HUES48 (cell line): ENCODE data around the gene MAP9.

Experiments used
- H3K27ac ChIP-seq: one replicate; pipeline ENCODE4 v1.7.0; 2013; ENCODE audit warnings: low read depth, low read length, inconsistent platforms
- H3K27me3 ChIP-seq: 2 replicates; pipeline ENCODE4 v1.6.1; 2013; ENCODE audit warnings: mild to moderate bottlenecking, low read length; ENCODE audit not compliant: control insufficient read depth, insufficient read depth
- H3K36me3 ChIP-seq: 2 replicates; pipeline ENCODE4 v1.6.1; 2013; ENCODE audit warnings: low read length; ENCODE audit not compliant: control insufficient read depth, insufficient read depth
- H3K4me1 ChIP-seq: 2 replicates; pipeline ENCODE4 v1.6.1; 2013; ENCODE audit warnings: mild to moderate bottlenecking, low read length; ENCODE audit not compliant: control insufficient read depth, insufficient read depth
- H3K4me3 ChIP-seq: 2 replicates; pipeline ENCODE4 v1.5.1; 2013; ENCODE audit warnings: mild to moderate bottlenecking, low read depth, low read length
- H3K9ac ChIP-seq: 2 replicates; pipeline ENCODE4 v1.6.1; 2013; ENCODE audit warnings: mild to moderate bottlenecking, low read depth, low read length, moderate library complexity
- H3K9me3 ChIP-seq: 2 replicates; pipeline ENCODE4 v1.6.1; 2013; ENCODE audit warnings: low read length; ENCODE audit not compliant: control insufficient read depth, insufficient read depth

Gene MAP9

GRCh38 chr4:155305619-155306018 is 71.1 kb downstream of the MAP9 start:
- Histone ChIP-seq H3K27ac (no peak overlapping the region), H3K4me1 (peaks cover 4% of the 10 kb centered on the region; the same call in 1 of the 2 replicates), H3K4me3 (no peak overlapping the region), H3K9me3 (no peaks in the 10 kb centered on the region), H3K36me3 (no peaks in the 10 kb centered on the region), H3K27me3 (no peaks in the 10 kb centered on the region), H3K9ac (no peak overlapping the region)

GRCh38 chr4:155304375-155304774 is 72.4 kb downstream of the MAP9 start:
- Histone ChIP-seq H3K4me1 (peaks cover 4% of the 10 kb centered on the region; the same call in 1 of the 2 replicates), H3K9me3 (peaks cover 4% of the 10 kb centered on the region; the same call in 1 of the 2 replicates), H3K27me3 (no peaks in the 10 kb centered on the region), H3K36me3 (no peaks in the 10 kb centered on the region), H3K4me3 (no peak overlapping the region), H3K9ac (no peak overlapping the region), H3K27ac (no peak overlapping the region)

- no peak overlapping the region for H3K9ac ChIP-seq
- H3K27ac ChIP-seq = no peak overlapping the region
- H3K4me3 ChIP-seq = no peak overlapping the region
- peaks cover 25% of the 10 kb centered on the region for H3K9me3 ChIP-seq
- no peaks in the 10 kb centered on the region for H3K27me3 ChIP-seq
- H3K36me3 ChIP-seq = no peaks in the 10 kb centered on the region
- H3K4me1 ChIP-seq = no peaks in the 10 kb centered on the region
Measured at GRCh38 chr4:155299103-155299502, 77.7 kb downstream of the MAP9 start.
